Transverse colon (tissue), 4 donors: ENCODE results near the gene IGFBP7. TPM values are rescaled to one million over a fixed set of nuclear protein-coding genes. Genes with fewer than 3 reads are reported as not detected.
"Not testable (repeated sequence)": the region's sequence is repeated elsewhere in the genome, so short reads cannot be mapped to it uniquely, and the experiment has no call there.

Experiments
- DNase-seq: peaks from one replicate; pipeline ENCODE4 v3.0.0-alpha.2; 2019
- H3K27ac ChIP-seq, 4 donors: fragments of 200-600 bp; sonication (generic); 2 replicates each; pipeline ENCODE4 v1.5.1; 2016 to 2018; ENCODE audit warnings: inconsistent platforms in 4 of 4
- H3K27me3 ChIP-seq: fragments of 200-600 bp; sonication (generic); 2 replicates; pipeline ENCODE4 v1.5.1; 2017; ENCODE audit warnings: inconsistent platforms
- H3K36me3 ChIP-seq, 4 donors: fragments of 200-600 bp; sonication (generic); 2 replicates each; pipeline ENCODE4 v1.5.1; 2017 to 2019; ENCODE audit warnings: inconsistent platforms in 4 of 4
- H3K4me1 ChIP-seq, 4 donors: fragments of 200-600 bp; sonication (generic); 2 replicates each; pipeline ENCODE4 v1.5.1; 2017 to 2020; ENCODE audit warnings: inconsistent platforms in 4 of 4
- H3K4me3 ChIP-seq, 4 donors: fragments of 200-600 bp; sonication (generic); 1 replicate in 1 of 4; 2 replicates in 3 of 4; pipeline versions ENCODE4 v1.5.1 to v1.6.1; 2017 to 2019; ENCODE audit warnings: inconsistent platforms in 4 of 4
- H3K9me3 ChIP-seq, 2 donors: fragments of 200-600 bp; sonication (generic); 2 replicates each; pipeline ENCODE4 v1.5.1; 2017 to 2019; ENCODE audit warnings: inconsistent platforms in 2 of 2
- CTCF ChIP-seq, 5 experiments: fragments of 200-600 bp in 3 of 5; fragments of 450-650 bp in 2 of 5; sonication (generic) in 3 of 5; IDR thresholded peaks; 1 replicate in 2 of 5; 2 replicates in 3 of 5; pipeline ENCODE4 v1.5.1; 2016 to 2017; ENCODE audit warnings: antibody characterized with exemption in 5 of 5, inconsistent platforms in 3 of 5, mild to moderate bottlenecking in 2 of 5, moderate library complexity in 1 of 5
- EP300 ChIP-seq: sonication (generic); formaldehyde crosslinking; IDR thresholded peaks from one replicate; pipeline ENCODE4 v1.6.1; 2017; ENCODE audit warnings: antibody characterized with exemption, low read depth
- POLR2A ChIP-seq: fragments of 450-650 bp; IDR thresholded peaks from one replicate; pipeline ENCODE4 v1.6.1; 2016; ENCODE audit warnings: antibody characterized with exemption, mild to moderate bottlenecking, moderate library complexity
- POLR2AphosphoS5 ChIP-seq, 3 donors: sonication (generic); formaldehyde crosslinking; IDR thresholded peaks; one replicate each; pipeline ENCODE4 v1.6.1; 2016; ENCODE audit warnings: antibody characterized with exemption in 3 of 3
- WGBS, 2 donors: methylation state at CpG; one replicate each; pipeline ENCODE4 v1.1.5; 2018; ENCODE audit warnings: low coverage in 1 of 2; 5-methylcytosine and 5-hydroxymethylcytosine counted together
- in situ Hi-C, 4 donors: fragments of 200-750 bp; cut with MboI; loops; one replicate each; pipeline versions ENCODE4 v1.15.0 to v1.15.1; 2017; ENCODE audit warnings: low sequenced_read_pairs in 3 of 4, low pct_ligation_motif_present in 1 of 4, low pct_unique_long_range_greater_than_20kb in 1 of 4
- intact Hi-C: fragments of 100-400 bp; cut with DNase I; formaldehyde crosslinking; loops from one replicate; pipeline ENCODE4 v1.15.1; 2023; ENCODE audit warnings: low total_unique reads
- total RNA-seq, 4 donors: library from RNA; depleted of rRNA; stranded (reverse); fragments of >200 nt; gene quantifications; one replicate each; pipeline ENCODE4 v1.1.0, GENCODE V29; 2016

IGFBP7 gene
- total RNA-seq, 4 donors from 2014 or later = 96.1 to 646 (median 126) TPM

GRCh38 chr4:57061395-57061794 is 48.8 kb downstream of the IGFBP7 start:
- intact Hi-C loops = no loop called here
- no peak overlapping the region for H3K4me3 ChIP-seq
- peak overlapping the region in 3 of 4 donors; percentile 34 to 41 (median 36) for H3K27ac ChIP-seq
- WGBS, 2 donors = 61 to 69% methylated on average over 5 of the region's 5 CpGs
- TF ChIP-seq POLR2AphosphoS5 (IDR thresholded peaks at IDR 0.05) = no peak
- no peaks in the 10 kb centered on the region for H3K9me3 ChIP-seq
- in situ Hi-C loops = no loop called here
- H3K4me1 ChIP-seq = peaks cover 14 to 64% (median 24%) of the 10 kb centered on the region in 4 donors
- DNase-seq = no peak
- H3K36me3 ChIP-seq = no peaks in the 10 kb centered on the region
- H3K27me3 ChIP-seq = no peaks in the 10 kb centered on the region

GRCh38 chr4:57060717-57061067 is 49.5 kb downstream of the IGFBP7 start:
- peaks cover 14 to 65% (median 24%) of the 10 kb centered on the region in 4 donors for H3K4me1 ChIP-seq
- H3K36me3 ChIP-seq, in situ Hi-C loops, intact Hi-C loops, H3K27me3 ChIP-seq, H3K9me3 ChIP-seq, H3K4me3 ChIP-seq: not testable (repeated sequence)
- peak; percentile 16 for DNase-seq
- WGBS, 2 donors = 78% methylated on average over 6 of the region's 6 CpGs; no CpG with 5 or more reads in 1 of the 2 donors
- H3K27ac ChIP-seq = peak overlapping the region; percentile 62 to 69 (median 65)

GRCh38 chr4:57059890-57060716 is 50.1 kb downstream of the IGFBP7 start:
- no peaks in the 10 kb centered on the region for H3K9me3 ChIP-seq
- H3K27ac ChIP-seq = peak overlapping the region; percentile 62 to 69 (median 65)
- TF ChIP-seq EP300 (no peak), POLR2AphosphoS5 (IDR thresholded peaks at IDR 0.05) (no peak), CTCF (IDR thresholded peaks at IDR 0.05) (no peak), POLR2A (no peak)
- H3K4me1 ChIP-seq = peaks cover 14 to 64% (median 21%) of the 10 kb centered on the region in 4 donors
- H3K27me3 ChIP-seq = no peaks in the 10 kb centered on the region
- DNase-seq = no peak
- 17 to 23% methylated on average over 6 of the region's 6 CpGs for WGBS, 2 donors
- no peaks in the 10 kb centered on the region for H3K36me3 ChIP-seq
- in situ Hi-C loops (no loop called here), intact Hi-C loops (no loop called here)
- no peak overlapping the region for H3K4me3 ChIP-seq

GRCh38 chr4:57055886-57056285 is 54.3 kb downstream of the IGFBP7 start:
- in situ Hi-C loops (no loop called here), intact Hi-C loops (no loop called here)
- Histone ChIP-seq H3K4me3 (no peak overlapping the region), H3K9me3 (no peaks in the 10 kb centered on the region), H3K27ac (peak overlapping the region; percentile 12 to 66 (median 46)), H3K27me3 (no peaks in the 10 kb centered on the region), H3K4me1 (peaks cover 10 to 34% (median 11%) of the 10 kb centered on the region in 4 donors), H3K36me3 (no peaks in the 10 kb centered on the region)
- WGBS, 2 donors = 45 to 67% methylated on average over 3 to 14 of the region's 14 CpGs
- peak; percentile 16 for DNase-seq
- TF ChIP-seq POLR2AphosphoS5 (IDR thresholded peaks at IDR 0.05) (peak in 1 of 3 donors; percentile 57), POLR2A (no peak), EP300 (no peak), CTCF (IDR thresholded peaks at IDR 0.05) (no peak)

- H3K4me1 ChIP-seq = peaks cover 3 to 26% (median 7%) of the 10 kb centered on the region in 4 donors
These were observed 56.7 kb downstream of the IGFBP7 start for GRCh38 chr4:57053508-57053907.

More at GRCh38 chr4:57053508-57053907, 56.7 kb downstream of the IGFBP7 start:
- Histone ChIP-seq H3K4me3 (no peak overlapping the region), H3K27ac (peak overlapping the region in 2 of 4 donors; percentile 3 to 8), H3K36me3 (no peaks in the 10 kb centered on the region), H3K9me3 (no peaks in the 10 kb centered on the region), H3K27me3 (no peaks in the 10 kb centered on the region)
- TF ChIP-seq POLR2A (no peak), EP300 (no peak)
- WGBS, 2 donors = 73 to 76% methylated on average over 3 to 5 of the region's 5 CpGs
- intact Hi-C loops = no loop called here
- no peak for DNase-seq
- in situ Hi-C loops = no loop called here
